Fibroblast of lung (primary cell): Measurements from ENCODE around the gene LOXL4. TPM values are rescaled to one million over a fixed set of nuclear protein-coding genes. Genes with fewer than 3 reads are reported as not detected.

ENCODE experiments used
- DNase-seq, 2 donors: peaks; one replicate each; pipeline versions ENCODE4 v3.0.0 to v3.0.0-alpha.2; 2010; ENCODE audit warnings: low read depth in 2 of 2
- H2AFZ ChIP-seq: 2 replicates; pipeline ENCODE4 v1.5.1; 2012; ENCODE audit warnings: low read length, control low read depth, inconsistent platforms
- H3K27ac ChIP-seq: 2 replicates; pipeline ENCODE4 v1.5.1; 2011; ENCODE audit warnings: low read length, control low read depth; ENCODE audit not compliant: insufficient read depth
- H3K27me3 ChIP-seq: 2 replicates; pipeline ENCODE4 v1.5.1; 2011; ENCODE audit warnings: mild to moderate bottlenecking, low read length; ENCODE audit not compliant: control insufficient read depth, insufficient read depth
- H3K36me3 ChIP-seq: 2 replicates; pipeline ENCODE4 v1.5.1; 2011; ENCODE audit warnings: low read length; ENCODE audit not compliant: control insufficient read depth, insufficient read depth
- H3K4me1 ChIP-seq: 2 replicates; pipeline ENCODE4 v1.5.1; 2011; ENCODE audit warnings: low read length; ENCODE audit not compliant: control insufficient read depth, insufficient read depth; ENCODE audit errors: extremely low read depth
- H3K4me2 ChIP-seq: 2 replicates; pipeline ENCODE4 v1.5.1; 2011; ENCODE audit warnings: low read length, control low read depth; ENCODE audit not compliant: insufficient read depth; ENCODE audit errors: extremely low read depth
- H3K4me3 ChIP-seq, 4 experiments: fragments of 200-600 bp in 1 of 4; sonication (generic) in 1 of 4; replicated peaks in 1 of 4; 2 replicates each; pipeline ENCODE4 v1.5.1; 2011 to 2016; ENCODE audit warnings: low read length in 4 of 4, low read depth in 3 of 4, mild to moderate bottlenecking in 3 of 4, control low read depth in 2 of 4, inconsistent platforms in 1 of 4, mixed read lengths in 1 of 4; ENCODE audit not compliant: insufficient read depth in 1 of 4; ENCODE audit errors: control extremely low read depth in 1 of 4
- H3K79me2 ChIP-seq: 2 replicates; pipeline ENCODE4 v1.5.1; 2012; ENCODE audit warnings: mild to moderate bottlenecking, low read length, inconsistent platforms; ENCODE audit not compliant: control insufficient read depth, insufficient read depth
- H3K9ac ChIP-seq: 2 replicates; pipeline ENCODE4 v1.5.1; 2011; ENCODE audit warnings: mild to moderate bottlenecking, low read length, control low read depth; ENCODE audit not compliant: insufficient read depth
- H3K9me3 ChIP-seq: 2 replicates; pipeline ENCODE4 v1.5.1; 2012; ENCODE audit warnings: low read depth, low read length; ENCODE audit not compliant: control insufficient read depth, insufficient read depth
- H4K20me1 ChIP-seq: 2 replicates; pipeline ENCODE4 v1.5.1; 2011; ENCODE audit warnings: low read length; ENCODE audit not compliant: control insufficient read depth, insufficient read depth; ENCODE audit errors: extremely low read depth
- CTCF ChIP-seq, 2 donors: IDR thresholded peaks in 1 of 2; conservative IDR thresholded peaks in 1 of 2; 1 replicate in 1 of 2; 2 replicates in 1 of 2; pipeline ENCODE4 v1.5.1; 2011 to 2012; ENCODE audit warnings: low read length in 2 of 2, control low read depth in 1 of 2, inconsistent platforms in 1 of 2, low read depth in 1 of 2, mild to moderate bottlenecking in 1 of 2
- EZH2 ChIP-seq: IDR thresholded peaks from 2 replicates; pipeline ENCODE4 v1.5.1; 2012; ENCODE audit warnings: low read length, control low read depth, mild to moderate bottlenecking; ENCODE audit errors: missing control alignments
- polyA plus RNA-seq, 2 donors: library from polyadenylated mRNA; depleted of rRNA in 1 of 2; stranded (reverse) in 1 of 2; unstranded in 1 of 2; fragments of >200 nt; gene quantifications; 2 replicates each; pipeline ENCODE4 v1.2.1, GENCODE V29; 2011 to 2012; ENCODE audit warnings: missing spikeins in 1 of 2
- total RNA-seq: library from RNA; depleted of rRNA; stranded (reverse); fragments of >200 nt; gene quantifications from 2 replicates; pipeline ENCODE4 v1.2.1, GENCODE V29; 2014

The LOXL4 gene
- total and polyA plus RNA-seq, 2 donors (not counting 1 experiment from before 2014, with no cell fraction given), result 73.0 to 75.1 TPM

GRCh38 chr10:98259606-98260315 is 8.2 kb downstream of the LOXL4 start:
- Histone ChIP-seq H3K9ac (no peak overlapping the region), H4K20me1 (no peaks in the 10 kb centered on the region), H3K27ac (no peak overlapping the region), H2AFZ (no peak overlapping the region), H3K9me3 (no peaks in the 10 kb centered on the region), H3K4me2 (no peak overlapping the region), H3K36me3 (peaks cover 6% of the 10 kb centered on the region), H3K4me3 (no peak overlapping the region), H3K4me1 (no peaks in the 10 kb centered on the region), H3K79me2 (no peaks in the 10 kb centered on the region), H3K27me3 (no peaks in the 10 kb centered on the region)
- DNase-seq, result peak in 1 of 2 donors; percentile 24
- no peak for TF ChIP-seq EZH2

GRCh38 chr10:98258683-98259454 is 9.1 kb downstream of the LOXL4 start:
- Histone ChIP-seq H3K4me2 (no peak overlapping the region), H3K9me3 (no peaks in the 10 kb centered on the region), H3K4me3 (no peak overlapping the region), H3K27ac (no peak overlapping the region), H3K9ac (no peak overlapping the region), H2AFZ (no peak overlapping the region), H3K36me3 (peaks cover 6% of the 10 kb centered on the region), H3K79me2 (no peaks in the 10 kb centered on the region), H3K4me1 (no peaks in the 10 kb centered on the region), H3K27me3 (no peaks in the 10 kb centered on the region), H4K20me1 (no peaks in the 10 kb centered on the region)
- DNase-seq, result peak in 1 of 2 donors; percentile 40
- TF ChIP-seq EZH2 (no peak), CTCF (conservative IDR thresholded peaks at IDR 0.05 in 1 of 2, IDR thresholded peaks at IDR 0.05 in 1 of 2; ENCODE audit: low read depth in 1 of 2, low read length in 2 of 2) (no peak)

GRCh38 chr10:98257961-98258360 is 10.0 kb downstream of the LOXL4 start:
- H3K36me3 ChIP-seq, result peaks cover 9% of the 10 kb centered on the region
- H3K4me2 ChIP-seq, result no peak overlapping the region
- H3K4me1 ChIP-seq, result no peaks in the 10 kb centered on the region
- TF ChIP-seq EZH2 (no peak), CTCF (conservative IDR thresholded peaks at IDR 0.05 in 1 of 2, IDR thresholded peaks at IDR 0.05 in 1 of 2; ENCODE audit: low read depth in 1 of 2, low read length in 2 of 2) (no peak)
- no peak overlapping the region for H2AFZ ChIP-seq
- no peaks in the 10 kb centered on the region for H4K20me1 ChIP-seq
- H3K79me2 ChIP-seq, result no peaks in the 10 kb centered on the region
- H3K27me3 ChIP-seq, result no peaks in the 10 kb centered on the region
- H3K9ac ChIP-seq, result no peak overlapping the region
- H3K9me3 ChIP-seq, result no peaks in the 10 kb centered on the region
- H3K27ac ChIP-seq, result no peak overlapping the region
- no peak for DNase-seq
- H3K4me3 ChIP-seq, result no peak overlapping the region
